CD4-positive, alpha-beta T cell treated with Interleukin-2 at 100 ng/mL for 4 hours (primary cell): ENCODE data around the gene BMP7.

ENCODE experiments used
- DNase-seq: peaks from one replicate; pipeline ENCODE4 v3.0.0-alpha.2; 2020; ENCODE audit warnings: low spot score

Gene BMP7

DNA sequence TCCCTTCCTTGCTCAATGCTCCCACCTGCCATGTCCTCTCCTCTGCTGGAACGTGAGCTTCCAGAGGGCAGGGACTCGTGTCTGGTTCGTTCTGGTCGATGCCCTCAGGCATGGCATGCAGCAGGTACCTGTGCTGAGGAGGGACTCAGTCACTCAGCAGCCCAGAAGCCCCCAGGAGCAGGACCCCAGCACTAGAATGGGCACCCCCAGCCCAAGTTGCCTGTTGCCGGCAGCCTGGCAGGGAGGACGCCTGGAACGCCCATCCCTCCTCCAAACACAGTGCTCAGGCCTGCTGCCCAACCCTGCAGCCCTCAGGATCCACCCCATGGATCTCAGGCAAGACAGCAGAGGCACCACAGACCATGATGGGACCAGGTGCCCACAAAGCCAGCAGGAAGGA is 40.6 kb downstream of the BMP7 start:
- no peak for DNase-seq

- no peak for DNase-seq
These were observed 41.2 kb downstream of the BMP7 start for GRCh38 chr20:57225197-57225733.

- DNase-seq, result no peak
These were observed 41.8 kb downstream of the BMP7 start for GRCh38 chr20:57224641-57225138.

- DNase-seq, result no peak
These were observed 42.6 kb downstream of the BMP7 start for GRCh38 chr20:57223648-57224489.

- DNase-seq, result no peak
These were observed 43.9 kb downstream of the BMP7 start for GRCh38 chr20:57222631-57222950.

DNA sequence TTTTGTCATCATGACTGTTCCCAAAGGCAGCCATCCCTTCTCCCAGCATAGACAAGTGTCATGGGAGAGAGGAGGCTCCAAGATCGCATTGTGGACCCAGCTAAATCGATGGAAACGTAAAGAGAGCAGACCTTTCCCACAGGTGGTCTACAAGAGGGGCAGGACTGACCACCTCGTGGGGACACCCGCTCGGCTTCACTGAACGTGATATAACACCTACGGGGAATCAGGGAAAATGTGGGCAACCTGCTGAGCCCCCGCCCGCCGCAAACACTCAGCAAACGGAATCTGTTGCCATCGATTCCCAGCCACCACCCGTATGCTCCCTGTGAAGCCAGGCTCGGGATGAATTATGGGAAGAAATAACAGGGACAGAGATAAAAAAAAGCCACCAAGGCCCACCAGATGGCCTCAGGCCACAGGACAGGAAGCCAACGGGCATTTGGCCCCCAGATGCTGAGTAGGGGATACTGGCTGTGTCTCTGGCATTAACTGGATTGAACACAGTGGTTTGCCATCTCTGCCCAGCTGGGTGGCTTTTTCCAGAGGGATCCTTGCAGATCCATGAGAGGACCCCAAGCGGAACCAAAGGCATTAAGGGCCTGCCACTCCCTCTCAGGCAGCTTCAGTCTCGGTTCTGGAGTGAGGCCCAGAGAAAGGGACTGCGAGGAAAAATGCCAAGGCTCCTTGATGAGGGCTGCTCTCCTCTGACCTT is 44.4 kb downstream of the BMP7 start:
- DNase-seq, result no peak

DNA sequence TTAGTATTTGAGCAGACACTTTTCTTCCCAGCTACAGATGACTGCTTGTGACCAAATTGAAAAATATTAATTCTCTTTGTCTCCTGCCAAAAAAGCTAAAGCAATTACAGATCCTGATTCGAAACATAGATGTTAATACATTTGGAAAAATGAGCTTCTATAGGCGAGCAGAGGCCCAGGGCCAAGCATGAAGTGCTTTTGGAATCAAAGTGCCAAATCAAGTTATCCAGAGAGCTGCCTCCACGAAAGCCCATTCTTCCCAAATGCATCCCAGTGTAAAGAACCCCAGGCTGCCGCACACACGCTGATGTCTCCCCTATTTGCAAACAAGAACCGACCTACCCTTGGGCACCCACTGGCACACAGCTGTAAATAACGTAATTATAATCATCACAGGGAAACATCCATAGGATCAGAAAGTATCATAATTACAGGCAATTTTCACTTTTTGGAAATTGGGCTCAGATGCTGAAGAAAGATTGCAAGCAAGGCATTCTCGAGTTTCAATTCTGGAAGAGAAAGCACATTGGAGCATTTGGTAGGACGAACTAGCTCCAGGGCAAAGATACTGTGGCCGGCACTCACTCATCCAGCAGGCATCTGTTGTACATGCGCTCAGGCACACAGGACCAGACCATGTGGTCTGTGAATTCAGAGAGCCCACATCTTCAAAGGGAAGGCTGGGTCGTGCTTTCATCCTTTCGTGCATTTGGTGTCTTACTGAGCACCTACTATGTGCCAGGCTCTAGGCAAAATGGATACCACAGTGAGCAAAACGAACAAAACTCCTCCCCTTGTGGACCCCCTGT is 45.9 kb downstream of the BMP7 start:
- no peak for DNase-seq

GRCh38 chr20:57219071-57219677 is 47.3 kb downstream of the BMP7 start:
- DNase-seq, result no peak

DNA sequence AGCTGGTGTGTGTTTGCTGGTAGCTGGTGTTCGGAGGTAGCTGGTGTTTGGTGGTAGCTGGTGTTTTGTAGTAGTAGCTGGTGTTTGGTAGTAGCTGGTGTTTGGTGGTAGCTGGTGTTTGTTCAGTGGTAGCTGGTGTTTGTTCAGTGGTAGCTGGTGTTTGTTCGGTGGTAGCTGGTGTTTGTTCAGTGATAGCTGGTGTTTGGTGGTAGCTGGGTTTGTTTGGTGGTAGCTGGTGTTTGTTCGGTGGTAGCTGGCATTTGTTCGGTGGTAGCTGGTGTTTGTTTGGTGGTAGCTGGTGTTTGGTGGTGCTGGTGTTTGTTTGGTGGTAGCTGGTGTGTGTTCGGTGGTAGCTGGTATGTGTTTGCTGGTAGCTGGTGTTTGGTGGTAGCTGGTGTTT is 48.0 kb downstream of the BMP7 start:
- DNase-seq, result no peak

GRCh38 chr20:57217802-57218201 is 48.6 kb downstream of the BMP7 start:
- DNase-seq, result no peak

- no peak for DNase-seq
These were observed 49.8 kb downstream of the BMP7 start for GRCh38 chr20:57216669-57217068.

DNA sequence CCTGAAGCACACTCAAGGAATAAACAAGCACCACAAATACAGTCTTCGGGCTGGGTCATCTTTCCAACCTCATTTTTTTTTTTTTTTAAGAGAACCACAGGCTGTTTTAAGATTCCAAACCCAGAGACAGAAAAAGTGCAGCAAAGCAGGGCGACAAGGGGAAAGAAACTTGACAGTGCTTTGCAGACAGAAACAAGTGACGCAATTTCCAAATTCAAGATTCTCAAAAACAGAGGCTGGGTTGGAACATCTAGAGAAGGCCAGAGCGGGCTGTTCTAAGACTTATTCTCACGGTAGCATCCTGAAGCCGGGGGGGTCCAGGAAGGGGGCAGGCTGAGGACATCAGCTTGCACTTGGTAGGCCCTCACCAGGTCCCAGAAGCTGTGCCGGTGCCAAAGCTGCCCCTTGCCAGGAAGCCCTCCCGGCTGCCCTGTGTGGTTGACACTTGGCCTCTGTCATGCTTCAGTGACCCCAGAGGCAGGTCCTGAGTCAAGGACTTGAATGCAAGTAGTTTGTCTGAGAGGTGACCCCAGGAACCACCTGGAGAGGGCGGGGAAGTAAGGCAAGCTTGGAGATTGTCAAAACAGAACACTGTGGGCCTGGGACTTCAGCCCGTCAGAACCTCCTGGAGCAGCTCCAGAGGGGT is 50.5 kb downstream of the BMP7 start:
- DNase-seq, result no peak

DNA sequence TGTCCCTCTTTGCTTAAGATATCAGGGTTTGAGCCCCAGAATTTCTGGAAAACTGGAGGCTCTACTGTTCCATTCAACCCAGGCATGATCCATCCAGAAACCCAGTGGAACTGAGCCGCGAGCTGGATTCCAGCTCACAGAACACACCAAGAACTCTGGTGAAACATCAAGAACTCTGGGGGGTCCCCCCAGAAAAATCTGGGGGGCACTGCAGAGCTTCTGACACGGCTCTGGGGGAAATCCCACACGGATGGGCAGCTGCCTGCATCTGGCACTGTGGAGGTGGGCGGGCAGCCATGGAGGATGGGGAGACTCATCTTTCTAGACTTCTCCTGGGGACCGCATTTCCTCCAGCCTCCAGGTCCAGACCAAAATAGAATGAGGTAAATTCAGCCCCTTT is 51.0 kb downstream of the BMP7 start:
- DNase-seq, result no peak

DNA sequence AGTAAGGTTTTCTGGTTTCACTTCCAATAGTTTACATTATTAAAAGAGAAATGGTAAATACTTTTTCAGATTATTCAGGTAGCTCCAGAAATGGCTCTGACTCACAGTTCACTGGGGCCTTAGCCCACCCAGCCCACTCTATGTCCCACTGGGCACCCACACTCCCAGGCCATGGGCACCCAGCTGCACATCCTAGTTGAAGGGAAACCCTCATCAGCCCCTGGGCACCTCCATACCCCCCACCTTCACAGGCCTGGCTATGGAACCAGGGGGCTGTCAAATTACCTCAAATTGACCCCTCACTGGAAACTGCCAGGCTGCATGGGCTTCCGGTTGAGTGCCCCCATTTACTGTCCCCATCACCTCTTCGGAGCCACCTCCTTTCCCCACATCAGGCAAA is 51.5 kb downstream of the BMP7 start:
- no peak for DNase-seq

- no peak for DNase-seq
These were observed 52.0 kb downstream of the BMP7 start for GRCh38 chr20:57214427-57214826.

DNA sequence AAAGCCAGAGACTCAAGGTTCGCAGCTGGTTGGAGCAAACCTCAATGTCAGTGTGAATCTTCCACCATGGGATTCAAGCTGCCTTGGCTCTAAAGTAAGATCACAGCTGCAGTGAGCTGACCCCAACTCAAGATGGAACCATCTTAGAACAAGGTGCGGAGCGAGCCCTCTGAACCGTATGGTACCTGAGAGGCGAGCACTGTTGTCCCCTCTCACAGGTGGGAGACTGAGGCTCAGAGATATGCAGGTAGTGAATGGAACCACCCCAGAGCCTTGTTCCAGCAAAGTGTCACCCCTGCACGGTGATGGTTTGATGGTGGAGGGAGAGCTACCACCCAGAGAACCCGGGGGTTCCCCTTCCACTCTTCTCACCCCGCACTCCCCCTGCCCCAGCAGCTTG is 52.5 kb downstream of the BMP7 start:
- no peak for DNase-seq

- no peak for DNase-seq
These were observed 53.1 kb downstream of the BMP7 start for GRCh38 chr20:57213291-57213690.

DNA sequence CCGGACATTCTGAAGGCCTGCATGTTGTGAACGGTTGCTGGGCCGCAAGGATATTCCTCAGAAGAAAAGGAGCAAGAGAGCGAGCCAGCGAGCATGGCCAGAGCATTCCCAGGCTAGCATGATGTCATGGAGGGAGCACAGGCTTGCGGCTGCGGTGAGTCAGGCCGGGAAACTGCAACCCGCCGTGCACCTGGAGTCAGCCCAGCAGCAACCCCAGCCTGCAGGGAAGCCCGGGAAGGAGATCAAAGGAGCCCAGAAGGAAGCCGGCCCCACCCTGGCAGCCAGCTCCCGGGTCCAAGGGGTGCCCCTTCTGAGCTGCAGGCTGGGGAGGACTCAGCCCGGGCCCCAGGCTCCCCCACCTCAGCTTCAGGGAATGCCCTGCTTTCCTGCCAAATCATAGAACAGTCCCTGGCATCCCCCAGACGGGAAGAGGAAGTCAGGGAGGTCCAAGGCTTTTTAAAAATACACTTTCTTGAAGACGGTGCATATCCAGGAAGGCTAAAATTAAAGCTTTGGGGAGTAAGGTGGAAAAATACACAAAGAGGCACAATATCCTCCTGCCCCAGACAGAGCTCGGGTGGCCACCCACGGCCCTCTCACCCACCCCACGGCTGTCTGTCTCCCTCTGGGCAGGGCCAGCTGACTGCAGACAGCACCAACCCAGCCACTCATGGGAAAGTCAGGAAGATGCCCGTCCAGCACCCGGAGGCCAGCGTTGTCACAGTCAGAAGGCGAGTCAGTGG is 53.7 kb downstream of the BMP7 start:
- DNase-seq, result no peak

GRCh38 chr20:57211908-57212533 is 54.4 kb downstream of the BMP7 start:
- DNase-seq, result no peak

- DNase-seq, result no peak
These were observed 55.0 kb downstream of the BMP7 start for GRCh38 chr20:57211406-57211805.
